Adrenal gland (tissue), 5 donors: ENCODE measurements around the gene MAP3K2.

ENCODE experiments used
- CTCF ChIP-seq, 6 experiments: fragments of 450-650 bp in 4 of 6; fragments of 200-600 bp in 2 of 6; sonication (generic) in 1 of 6; IDR thresholded peaks; 1 replicate in 5 of 6; 2 replicates in 1 of 6; pipeline versions ENCODE4 v1.5.1 to v1.8.0; 2016 to 2021; ENCODE audit warnings: antibody characterized with exemption in 6 of 6, mild to moderate bottlenecking in 2 of 6, moderate library complexity in 1 of 6
- POLR2A ChIP-seq, 2 donors: fragments of 450-650 bp; IDR thresholded peaks; one replicate each; pipeline ENCODE4 v1.6.1; 2017; ENCODE audit warnings: antibody characterized with exemption in 2 of 2, mild to moderate bottlenecking in 2 of 2, moderate library complexity in 1 of 2
- donor health status: DM: no; HTN: no; CAD: no.

- TF ChIP-seq CTCF (IDR thresholded peaks at IDR 0.05) (no peak), POLR2A (IDR thresholded peaks at IDR 0.05) (no peak)
These were observed 26.2 kb upstream of the MAP3K2 start for GRCh38 chr2:127413782-127414637.
